Bronchial smooth muscle cell (primary cell): ENCODE measurements around the gene PPY. TPM values are rescaled to one million over a fixed set of nuclear protein-coding genes. Genes with fewer than 3 reads are reported as not detected.

Source experiments
- total RNA-seq: library from RNA; depleted of rRNA; stranded (reverse); fragments of >200 nt; gene quantifications from 2 replicates; pipeline ENCODE4 v1.2.1, GENCODE V29; 2014

PPY gene
- not detected in 2 replicates for total RNA-seq

GRCh38 chr17:43942051-43942685 is at the start of gene PPY:
Gene PPY, minus strand, starts transcription at chr17:43942476. Its CDS starts 822 bp downstream, at chr17:43941654.

GRCh38 chr17:43953746-43954145 is 11.5 kb upstream of the PPY start, which contains the start of gene PYY:
Gene PYY, minus strand, starts transcription at chr17:43953940. Its CDS starts 457 bp downstream, at chr17:43953483.

GRCh38 chr17:43907425-43907981 is 34.8 kb downstream of the PPY start, which contains the start of gene MPP2:
Gene MPP2, minus strand, starts transcription at chr17:43907536. Its CDS starts 3,076 bp downstream, at chr17:43904460.

Other genes starting within 250 kb of the PPY start
- gene SOST, start 183.7 kb downstream of the PPY start, total RNA-seq: 0.09 TPM in 1 of 2 replicates, not detected in the other
- gene DUSP3, start 163.5 kb downstream of the PPY start, total RNA-seq: 29.8 and 37.2 TPM in 2 replicates
- not detected in 2 replicates for gene CFAP97D1, start 162.0 kb downstream of the PPY start, total RNA-seq
- gene MPP3, start 109.3 kb downstream of the PPY start, total RNA-seq: 6.3 and 8.5 TPM in 2 replicates
- not detected in 2 replicates for gene CD300LG, start 95.3 kb downstream of the PPY start, total RNA-seq
- 3.6 and 5.8 TPM in 2 replicates for gene MPP2, start 34.9 kb downstream of the PPY start, total RNA-seq
- gene PYY, start 11.5 kb upstream of the PPY start, total RNA-seq: 0.16 TPM in 1 of 2 replicates, not detected in the other
- gene NAGS, start 62.1 kb upstream of the PPY start, total RNA-seq: 2.2 and 3.5 TPM in 2 replicates
- 113 and 138 TPM in 2 replicates for gene TMEM101, start 72.5 kb upstream of the PPY start, total RNA-seq
- 13.7 and 17.0 TPM in 2 replicates for gene LSM12, start 124.2 kb upstream of the PPY start, total RNA-seq
- 17.7 and 29.9 TPM in 2 replicates for gene G6PC3, start 128.3 kb upstream of the PPY start, total RNA-seq
- 44.6 and 69.4 TPM in 2 replicates for gene HDAC5, start 181.2 kb upstream of the PPY start, total RNA-seq
- gene HROB, start 199.5 kb upstream of the PPY start, total RNA-seq: 0.43 and 0.63 TPM in 2 replicates
- gene ASB16, start 228.2 kb upstream of the PPY start, total RNA-seq: 0.16 TPM in 1 of 2 replicates, not detected in the other
- gene TMUB2, start 244.5 kb upstream of the PPY start, total RNA-seq: 24.9 and 31.0 TPM in 2 replicates